ENCODE results near the gene CAMK2B.

Gene CAMK2B

DNA sequence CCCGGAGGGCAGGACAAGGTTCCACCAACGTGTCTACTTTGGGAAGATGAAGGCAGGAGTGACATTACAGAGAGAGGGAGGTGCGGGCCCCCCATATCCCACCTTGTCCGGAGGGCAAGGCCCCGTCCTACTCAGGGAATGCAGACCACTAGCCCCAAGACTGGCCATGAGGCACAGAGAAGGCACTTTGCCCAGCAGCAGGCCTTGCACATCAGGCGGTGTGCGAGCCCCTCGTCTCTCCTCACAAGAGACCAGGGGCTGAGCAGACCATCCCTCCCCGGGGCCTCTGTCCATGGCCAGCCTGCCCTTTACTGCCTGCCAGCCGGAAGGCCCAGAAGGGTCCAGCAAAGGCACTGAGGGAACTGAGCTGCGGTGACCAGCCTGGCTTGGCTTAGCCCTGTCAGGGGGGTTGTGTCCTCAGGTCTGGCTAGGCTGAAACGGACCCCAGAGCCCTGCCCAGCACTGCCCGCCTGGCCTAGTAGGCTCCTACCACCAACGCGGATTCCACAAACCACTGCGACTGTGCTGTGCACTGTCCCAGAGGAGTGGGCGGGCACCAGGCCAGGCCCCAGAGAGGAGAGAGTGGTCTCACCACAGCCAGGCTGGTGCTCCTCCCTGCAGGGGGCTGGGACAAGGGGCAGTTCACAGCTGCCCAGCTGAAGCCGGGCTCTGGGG is 16.7 kb downstream of the CAMK2B start:
- no peak for DNase-seq (ENCODE audit: low spot score)

DNA sequence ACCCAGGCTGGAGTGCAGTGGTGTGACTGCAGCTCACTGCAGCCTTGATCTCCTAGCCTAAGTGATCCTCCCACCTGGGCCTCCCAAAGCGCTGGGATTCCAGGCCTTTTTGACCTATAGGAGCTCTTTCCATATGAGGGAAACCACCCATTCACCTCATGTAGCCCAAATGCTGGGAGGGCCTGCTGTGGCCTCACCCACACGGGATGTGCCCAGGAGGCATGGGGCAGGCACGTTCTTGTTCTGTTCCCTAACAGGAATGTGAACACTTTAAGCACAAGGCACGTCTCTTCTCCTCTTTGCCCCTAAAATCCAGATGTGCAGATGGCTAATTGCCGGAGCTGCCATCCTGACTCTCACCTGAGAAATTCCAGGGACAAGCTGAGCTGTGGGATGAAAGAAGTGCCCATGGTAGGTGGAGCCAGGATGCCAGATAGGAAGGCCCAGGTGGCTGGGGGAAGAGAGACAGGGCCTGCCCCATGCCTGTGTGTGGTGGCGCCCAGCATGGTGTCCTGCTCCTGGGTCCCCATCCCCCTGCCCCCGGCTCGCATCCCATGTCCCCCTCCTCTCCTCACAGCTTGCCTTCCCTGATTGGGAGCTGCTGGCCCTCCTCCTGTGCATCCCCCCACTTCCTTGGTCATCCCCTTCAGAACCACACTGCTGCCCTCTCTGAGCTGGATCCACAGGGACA is 17.3 kb downstream of the CAMK2B start:
- DNase-seq (ENCODE audit: low spot score), result no peak

DNA sequence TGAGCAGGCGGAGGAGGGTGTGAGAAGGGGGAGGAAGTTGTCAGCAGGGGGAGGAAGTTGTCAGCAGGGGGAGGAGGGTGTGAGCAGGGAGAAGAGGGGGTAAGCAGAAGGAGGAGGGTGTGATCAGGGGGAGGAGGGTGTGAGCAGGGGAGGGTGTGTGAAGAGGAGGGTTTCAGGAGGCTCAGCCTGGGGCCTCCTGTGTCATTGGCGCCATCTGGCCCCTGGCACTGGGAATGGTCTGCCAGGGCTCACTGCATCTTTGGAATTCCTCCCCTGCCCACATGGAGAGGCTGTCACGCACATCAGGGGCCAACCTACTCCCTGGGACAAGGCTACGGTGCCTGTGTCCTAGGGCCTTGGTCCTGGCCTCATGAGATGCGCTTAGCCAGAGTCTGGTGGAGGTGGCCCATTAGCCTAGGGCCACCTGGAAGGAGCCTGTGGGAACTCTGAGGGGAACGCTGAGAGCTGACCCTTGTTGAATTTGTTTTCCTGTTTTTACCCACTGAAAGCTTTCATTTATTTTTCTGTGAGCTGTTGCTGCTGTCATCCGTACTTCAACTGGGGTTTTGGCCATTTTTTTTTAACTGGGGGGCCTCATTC is 18.0 kb downstream of the CAMK2B start:
- no peak for DNase-seq (ENCODE audit: low spot score)

GRCh38 chr7:44306606-44307005 is 18.8 kb downstream of the CAMK2B start:
- DNase-seq (ENCODE audit: low spot score), result no peak

GRCh38 chr7:44305564-44306507 is 19.6 kb downstream of the CAMK2B start:
- DNase-seq (ENCODE audit: low spot score), result no peak

DNA sequence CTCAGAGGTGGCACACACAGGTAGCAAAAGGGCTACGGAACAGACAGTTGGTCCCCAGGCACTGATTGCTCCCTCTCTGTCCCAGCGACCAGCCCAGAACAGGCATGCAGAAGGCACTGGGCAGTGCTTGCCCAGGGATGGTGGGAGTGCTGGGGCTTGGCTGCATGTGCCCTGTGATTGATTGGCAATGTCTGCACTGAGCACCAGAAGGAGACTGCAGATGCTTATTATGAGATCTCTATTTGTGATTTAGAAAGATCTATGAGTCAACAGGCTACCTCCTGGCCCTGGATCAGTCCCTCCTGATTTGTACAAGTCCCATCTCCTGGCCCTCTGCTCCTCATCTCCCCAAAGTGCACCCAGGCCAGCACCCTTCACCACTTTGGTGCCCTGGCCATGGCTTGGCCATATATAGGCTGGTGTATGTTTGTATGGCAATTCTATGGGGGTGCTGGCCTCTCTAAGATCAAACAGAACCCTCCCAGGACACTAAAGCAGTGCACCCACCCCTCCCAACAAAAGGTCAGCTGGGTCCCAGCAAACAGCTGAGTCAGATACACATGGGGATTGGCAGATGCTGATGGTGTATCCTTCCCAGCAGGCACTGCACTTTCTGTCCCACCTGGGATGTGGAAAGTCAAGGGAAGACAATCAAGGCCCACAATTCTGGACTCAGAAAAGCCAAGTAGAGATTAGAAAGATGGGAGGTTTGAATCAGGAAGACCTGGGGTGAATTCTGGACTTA is 30.9 kb downstream of the CAMK2B start:
- DNase-seq (ENCODE audit: low spot score), result no peak

GRCh38 chr7:44293561-44294324 is 31.7 kb downstream of the CAMK2B start:
- DNase-seq (ENCODE audit: low spot score), result no peak

DNA sequence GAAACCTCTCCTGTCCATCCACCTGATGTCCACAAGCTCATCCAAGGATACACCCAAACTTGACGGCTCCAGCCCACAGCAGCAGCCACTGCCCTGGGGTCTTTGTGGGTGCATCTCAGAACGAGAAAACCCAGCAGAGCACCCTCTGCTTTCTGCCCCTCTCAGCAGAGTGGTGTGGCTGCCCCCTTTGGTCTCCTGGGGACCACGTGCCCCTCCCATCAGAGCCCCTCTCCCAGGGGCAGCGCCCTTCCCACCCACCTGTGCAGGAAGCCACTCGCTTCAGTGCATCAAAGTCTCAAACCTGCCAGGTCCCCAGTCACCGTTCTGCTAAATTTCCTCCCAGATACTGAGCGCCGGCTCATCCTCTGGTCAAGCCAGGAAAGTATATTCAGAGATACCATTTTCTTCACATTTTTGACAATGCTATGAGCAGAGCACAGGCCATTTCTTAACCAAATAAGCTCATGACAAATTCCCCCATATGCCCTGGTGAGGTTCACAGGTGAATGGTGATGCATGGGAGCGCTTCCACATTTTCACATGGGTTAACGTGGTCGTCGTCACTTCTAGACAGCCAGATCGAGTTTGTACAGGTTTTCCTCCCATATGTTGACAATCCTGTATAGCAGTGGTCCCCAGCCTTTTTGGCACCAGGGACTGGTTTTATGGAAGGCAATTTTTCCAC is 32.4 kb downstream of the CAMK2B start:
- DNase-seq (ENCODE audit: low spot score), result no peak

GRCh38 chr7:44292420-44292817 is 33.0 kb downstream of the CAMK2B start:
- DNase-seq (ENCODE audit: low spot score), result no peak

DNA sequence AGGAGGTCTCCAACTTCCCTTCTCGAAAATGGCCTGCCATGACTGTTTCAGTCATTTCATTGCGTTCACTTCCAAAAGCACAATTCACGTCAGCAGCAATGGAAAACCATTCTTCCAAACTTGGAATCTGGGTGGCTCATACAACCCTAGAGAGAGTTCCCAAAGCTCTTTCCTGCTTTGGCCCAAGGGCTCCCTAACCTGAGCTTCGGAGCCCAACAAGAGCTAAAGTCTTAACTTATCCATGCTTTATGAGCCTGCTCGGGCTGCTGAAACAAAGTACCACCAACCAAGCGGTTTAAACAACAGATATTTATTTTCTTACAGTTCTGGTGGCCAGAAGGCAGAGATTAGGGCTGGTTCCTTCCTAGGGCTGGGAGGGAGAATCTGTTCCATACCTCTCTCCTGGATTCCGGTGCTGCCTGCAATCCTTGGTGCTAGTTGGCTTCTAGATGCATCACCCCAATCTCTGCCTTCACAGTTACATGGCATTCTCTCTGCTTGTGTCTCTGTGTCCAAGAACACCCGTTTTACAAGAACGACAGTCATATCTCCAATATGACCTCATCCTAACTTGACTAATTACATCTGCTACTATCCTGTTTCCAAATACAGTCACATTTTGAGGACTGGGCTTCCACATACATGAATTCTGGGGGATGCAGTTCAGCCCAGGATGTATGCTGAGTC is 33.5 kb downstream of the CAMK2B start:
- no peak for DNase-seq (ENCODE audit: low spot score)

DNA sequence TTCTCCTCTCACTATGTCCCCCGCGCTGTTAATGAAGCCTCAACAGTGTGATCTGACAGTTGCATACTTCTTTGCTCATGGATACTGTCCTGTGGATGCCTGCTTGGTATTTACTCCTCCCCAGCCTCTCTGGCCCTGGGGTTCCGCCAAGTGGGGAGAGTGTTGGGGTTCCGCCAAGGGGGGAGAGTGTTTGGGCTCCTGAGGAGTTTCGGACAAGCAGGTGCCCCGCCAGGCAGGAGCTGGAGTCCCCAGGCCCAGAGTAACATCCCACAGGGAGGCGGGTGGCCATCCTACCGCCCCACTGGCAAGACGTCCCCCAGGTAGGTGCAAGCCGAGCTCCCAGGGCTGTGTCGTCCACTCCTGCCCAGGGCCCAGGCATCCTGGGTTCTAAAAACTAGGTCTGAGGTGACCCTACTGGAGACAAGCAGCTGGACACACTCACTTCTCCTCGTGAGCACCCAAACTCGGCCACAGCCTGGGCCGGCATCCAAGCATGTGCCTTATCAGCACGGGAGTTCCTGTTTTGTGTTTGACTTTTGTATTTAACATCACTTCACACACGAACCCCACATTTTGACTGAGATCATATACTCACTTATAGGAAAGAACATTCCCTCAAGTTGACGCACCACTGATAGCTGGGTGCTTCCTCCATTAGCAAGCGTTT is 34.2 kb downstream of the CAMK2B start:
- DNase-seq (ENCODE audit: low spot score), result no peak

DNA sequence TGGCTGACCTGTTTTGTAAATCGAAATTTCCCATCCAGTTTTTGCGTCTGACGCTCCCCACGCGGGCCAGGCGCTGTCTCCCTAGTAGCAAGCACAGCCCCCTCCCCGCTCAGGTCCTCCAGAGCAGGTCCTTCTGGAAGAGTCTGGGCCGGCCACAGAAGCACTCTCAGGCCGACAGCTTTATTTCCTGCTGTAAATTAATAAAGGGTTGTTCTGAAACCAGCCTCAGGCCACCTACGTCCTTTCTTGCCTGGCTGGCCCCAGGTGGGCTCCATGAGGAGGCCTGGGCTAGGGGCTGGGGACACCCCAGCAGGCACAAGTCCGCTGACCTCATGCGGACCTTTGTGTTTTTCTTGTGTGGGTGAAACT is 35.2 kb downstream of the CAMK2B start:
- no peak for DNase-seq (ENCODE audit: low spot score)

GRCh38 chr7:44289341-44290251 is 35.8 kb downstream of the CAMK2B start:
- DNase-seq (ENCODE audit: low spot score), result no peak

DNA sequence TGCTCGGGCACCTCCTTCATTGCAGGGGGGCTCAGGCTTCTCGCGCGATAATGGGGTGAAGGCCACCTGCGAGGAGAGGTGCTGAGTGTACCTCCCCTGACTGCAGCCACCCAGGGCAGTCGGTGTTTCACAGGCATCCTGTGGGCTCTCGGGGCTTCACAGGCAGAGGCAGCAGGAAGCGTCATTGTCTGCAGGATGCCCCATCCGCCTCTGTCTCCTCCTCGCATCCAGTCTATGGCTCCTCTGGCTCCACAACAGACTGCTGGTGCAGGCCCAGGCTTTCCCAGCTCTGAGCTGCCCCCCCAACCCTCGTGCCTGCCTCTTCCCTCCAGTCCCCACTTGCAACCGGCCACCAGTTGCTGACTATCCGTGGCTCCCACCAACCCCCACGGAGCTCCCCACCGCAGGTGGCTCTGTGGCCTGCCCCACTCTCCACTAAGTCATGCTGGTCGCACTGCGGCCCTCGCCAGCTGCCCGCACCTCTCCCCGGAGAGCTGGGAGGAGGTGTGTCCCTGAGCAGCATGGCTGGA is 36.5 kb downstream of the CAMK2B start:
- DNase-seq (ENCODE audit: low spot score), result no peak

DNA sequence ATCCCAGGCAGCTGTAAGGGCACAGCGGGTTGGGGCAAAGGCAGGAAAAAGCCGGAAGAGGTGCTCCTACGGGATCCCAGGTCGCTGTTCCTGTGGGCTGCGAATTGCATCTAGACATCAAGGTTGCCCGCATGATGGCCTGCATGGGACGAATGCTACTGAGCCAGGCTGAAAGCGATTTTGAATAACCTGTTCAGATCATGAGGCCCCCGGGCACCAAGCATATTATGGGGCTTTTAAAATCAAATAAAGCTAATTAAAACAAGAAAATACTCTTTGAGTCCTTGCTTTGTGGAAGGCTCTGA is 37.1 kb downstream of the CAMK2B start:
- DNase-seq (ENCODE audit: low spot score), result no peak

DNA sequence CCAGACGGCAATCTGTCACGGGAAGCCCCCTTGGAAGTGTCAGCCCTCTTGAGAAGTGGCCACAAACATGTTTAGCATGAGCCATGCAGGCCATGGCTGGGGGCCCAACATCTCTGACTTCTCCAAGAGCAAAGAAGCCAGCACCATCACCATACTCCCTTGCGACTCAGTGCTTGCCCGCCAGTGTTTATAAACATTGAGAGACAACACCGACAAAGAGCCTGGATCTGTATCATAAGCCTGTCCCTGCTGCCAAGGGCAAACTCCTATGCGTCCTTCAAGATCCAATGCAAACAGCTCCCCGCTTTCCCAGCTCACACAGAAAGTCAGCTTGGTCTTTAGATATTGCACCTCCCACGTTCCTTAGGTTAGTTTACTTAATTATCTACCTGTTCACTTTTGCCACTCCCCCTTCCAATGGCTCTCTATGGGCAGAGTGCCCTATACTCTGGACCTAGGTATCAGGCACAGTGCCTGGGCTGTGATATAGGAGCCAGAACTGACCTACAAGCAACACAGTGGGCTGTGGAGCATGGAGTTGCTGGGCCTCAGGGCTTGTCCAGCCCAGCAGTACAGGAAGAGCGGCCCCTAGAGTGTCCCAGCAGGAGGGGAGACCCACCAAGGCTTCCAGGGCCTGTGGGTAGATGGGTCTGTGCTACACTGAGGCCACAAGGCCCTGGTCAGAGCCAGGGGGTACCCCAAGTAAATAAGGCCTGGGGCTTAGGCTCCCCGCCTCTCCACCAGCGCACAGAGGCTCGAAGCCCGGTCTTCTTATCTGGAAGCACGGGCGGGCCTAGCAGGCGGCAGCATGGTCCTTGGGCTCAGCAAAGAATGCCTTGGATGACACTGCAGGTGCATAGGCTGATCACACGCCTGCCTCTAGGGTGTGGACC is 37.7 kb downstream of the CAMK2B start:
- no peak for DNase-seq (ENCODE audit: low spot score)
